NCI-H345 (cell line): Measurements from ENCODE around the gene TCF3.

Experiments
- DNase-seq: peaks from one replicate; lab custom pipeline; 2025; lab: John Stamatoyannopoulos, UW

The TCF3 gene

GRCh38 chr19:1560286-1560882 lies 92.0 kb downstream of the TCF3 start:
- DNase-seq, result no peak
